Astrocyte of the spinal cord (primary cell): ENCODE results near the gene ROR2.

Experiments
- DNase-seq: peaks from one replicate; pipeline ENCODE4 v3.0.0; 2011; ENCODE audit warnings: low read depth, low spot score
- H3K4me3 ChIP-seq: 2 replicates; pipeline ENCODE4 v1.5.1; 2011; ENCODE audit warnings: low read depth, mild to moderate bottlenecking, low read length, moderate library complexity
- CTCF ChIP-seq: IDR thresholded peaks from 2 replicates; pipeline ENCODE4 v1.5.1; 2012; ENCODE audit warnings: low read depth, mild to moderate bottlenecking, low read length, inconsistent platforms
- in situ Hi-C: cut with HindIII; loops from 2 replicates; pipeline ENCODE4 v1.10.0; 2017; ENCODE audit warnings: low sequenced_read_pairs

ROR2 gene

GRCh38 chr9:91908746-91909145 is 41.3 kb downstream of the ROR2 start:
- no peak for DNase-seq
- TF ChIP-seq CTCF, result no peak
- in situ Hi-C loops, result no loop called here

DNA sequence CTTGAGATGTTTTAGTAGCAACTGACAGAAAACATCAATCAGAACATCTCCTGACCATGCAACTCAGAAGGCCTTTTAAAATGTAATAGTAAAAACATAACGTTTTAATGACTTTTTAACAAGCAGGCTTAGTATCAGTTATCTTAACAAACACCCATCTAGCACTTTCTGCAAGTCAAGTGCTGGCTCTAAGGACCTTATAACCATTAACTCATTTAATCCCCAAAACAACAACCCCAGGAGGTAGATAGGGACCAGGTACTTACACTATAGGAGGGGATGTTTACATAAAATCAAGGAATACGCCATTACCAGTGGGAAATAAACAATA is 41.8 kb downstream of the ROR2 start:
- H3K4me3 ChIP-seq, result no peak overlapping the region
- no peak for TF ChIP-seq CTCF
- in situ Hi-C loops, result no loop called here
- DNase-seq, result no peak

More at GRCh38 chr9:91908746-91909145, 41.3 kb downstream of the ROR2 start:
- no peak overlapping the region for H3K4me3 ChIP-seq

- in situ Hi-C loops, result no loop called here
- H3K4me3 ChIP-seq, result no peak overlapping the region
- TF ChIP-seq CTCF, result no peak
- DNase-seq, result no peak
Measured at GRCh38 chr9:91907484-91908292, 42.3 kb downstream of the ROR2 start.

GRCh38 chr9:91905991-91906469 is 44.0 kb downstream of the ROR2 start:
- TF ChIP-seq CTCF, result no peak
- no peak for DNase-seq
- H3K4me3 ChIP-seq, result no peak overlapping the region
- in situ Hi-C loops, result no loop called here

GRCh38 chr9:91905237-91905650 is 44.8 kb downstream of the ROR2 start:
- in situ Hi-C loops, result no loop called here
- no peak for DNase-seq
- no peak overlapping the region for H3K4me3 ChIP-seq
- TF ChIP-seq CTCF, result no peak

DNA sequence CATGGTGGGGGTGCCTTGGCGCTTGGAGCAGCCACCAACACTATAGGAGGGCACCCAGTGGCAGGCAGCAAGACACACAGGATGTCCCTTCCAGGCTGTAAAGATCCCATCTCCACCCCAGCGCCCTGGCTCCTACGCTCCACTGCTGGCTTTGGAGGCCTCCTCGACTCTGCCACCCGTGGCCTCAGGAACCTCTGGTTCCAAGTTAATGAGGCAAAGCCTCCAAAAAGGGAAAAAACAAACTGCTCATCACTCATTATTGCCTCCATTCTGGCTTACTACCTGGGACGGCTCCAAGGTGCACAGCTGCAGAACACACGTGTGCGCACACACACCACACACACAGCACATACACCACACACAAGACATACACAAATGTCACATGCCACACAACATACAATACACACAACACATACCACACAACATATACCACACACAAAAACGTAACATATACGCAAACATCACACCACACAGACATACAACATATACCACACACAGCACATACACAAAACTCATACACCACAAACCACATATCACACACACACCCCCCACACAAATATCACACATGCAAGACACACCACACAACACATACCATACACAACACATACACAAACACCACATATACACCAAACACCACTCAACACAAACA is 45.3 kb downstream of the ROR2 start:
- in situ Hi-C loops, result no loop called here
- no peak overlapping the region for H3K4me3 ChIP-seq
- DNase-seq, result no peak
- no peak for TF ChIP-seq CTCF
